ENCODE data around the gene FMN1. TPM values are rescaled to one million over a fixed set of nuclear protein-coding genes. Genes with fewer than 3 reads are reported as not detected.

Gene FMN1
- polyA plus RNA-seq, 1 donor from 2014 or later: 0.40 TPM

GRCh38 chr15:32873284-32874114 is 321.0 kb downstream of the FMN1 start:
- H4K20me1 ChIP-seq (ENCODE audit: insufficient read depth): no peaks in the 10 kb centered on the region
- no peaks in the 10 kb centered on the region for H3K36me3 ChIP-seq (ENCODE audit: insufficient read depth, low read length)
- no peak overlapping the region for H2AFZ ChIP-seq (ENCODE audit: low read depth, low read length)
- no peak overlapping the region for H3K4me2 ChIP-seq (ENCODE audit: low read length)
- H3F3A ChIP-seq (ENCODE audit: insufficient read depth, low read length, poor library complexity, severe bottlenecking): no peaks in the 10 kb centered on the region
- TF ChIP-seq POLR2AphosphoS5 (IDR thresholded peaks at IDR 0.05): peak; percentile 17
- no peak for TF ChIP-seq TAF1 (IDR thresholded peaks at IDR 0.05; ENCODE audit: low read depth)
- no peak for TF ChIP-seq EZH2 (IDR thresholded peaks at IDR 0.05; ENCODE audit: borderline replicate concordance, insufficient read depth, low read length, poor library complexity, severe bottlenecking)
- H3K9me3 ChIP-seq (ENCODE audit: low read length): no peaks in the 10 kb centered on the region
- no peaks in the 10 kb centered on the region for H3K27me3 ChIP-seq (ENCODE audit: insufficient read depth, low read depth, low read length)
- H3K9me2 ChIP-seq (ENCODE audit: insufficient read depth, low read length): no peaks in the 10 kb centered on the region
- no peak overlapping the region for H3K4me3 ChIP-seq (ENCODE audit: low read length)
- H3K27ac ChIP-seq (ENCODE audit: low read length): no peak overlapping the region
- H3K79me2 ChIP-seq (replicated peaks; ENCODE audit: insufficient read depth, low read length): no peaks in the 10 kb centered on the region
- H3K9ac ChIP-seq (ENCODE audit: low read length): no peak overlapping the region

GRCh38 chr15:32872621-32873283 is 321.8 kb downstream of the FMN1 start:
- Histone ChIP-seq H4K20me1 (ENCODE audit: insufficient read depth) (no peaks in the 10 kb centered on the region), H3K4me2 (ENCODE audit: low read length) (no peak overlapping the region), H3K9ac (ENCODE audit: low read length) (no peak overlapping the region), H3K4me3 (ENCODE audit: low read length) (no peak overlapping the region), H3K79me2 (replicated peaks; ENCODE audit: insufficient read depth, low read length) (no peaks in the 10 kb centered on the region), H3F3A (ENCODE audit: insufficient read depth, low read length, poor library complexity, severe bottlenecking) (no peaks in the 10 kb centered on the region), H3K27me3 (ENCODE audit: insufficient read depth, low read depth, low read length) (no peaks in the 10 kb centered on the region), H3K36me3 (ENCODE audit: insufficient read depth, low read length) (no peaks in the 10 kb centered on the region), H3K27ac (ENCODE audit: low read length) (no peak overlapping the region), H2AFZ (ENCODE audit: low read depth, low read length) (no peak overlapping the region), H3K9me3 (ENCODE audit: low read length) (no peaks in the 10 kb centered on the region), H3K9me2 (ENCODE audit: insufficient read depth, low read length) (no peaks in the 10 kb centered on the region)
- TF ChIP-seq, protein P1, sequence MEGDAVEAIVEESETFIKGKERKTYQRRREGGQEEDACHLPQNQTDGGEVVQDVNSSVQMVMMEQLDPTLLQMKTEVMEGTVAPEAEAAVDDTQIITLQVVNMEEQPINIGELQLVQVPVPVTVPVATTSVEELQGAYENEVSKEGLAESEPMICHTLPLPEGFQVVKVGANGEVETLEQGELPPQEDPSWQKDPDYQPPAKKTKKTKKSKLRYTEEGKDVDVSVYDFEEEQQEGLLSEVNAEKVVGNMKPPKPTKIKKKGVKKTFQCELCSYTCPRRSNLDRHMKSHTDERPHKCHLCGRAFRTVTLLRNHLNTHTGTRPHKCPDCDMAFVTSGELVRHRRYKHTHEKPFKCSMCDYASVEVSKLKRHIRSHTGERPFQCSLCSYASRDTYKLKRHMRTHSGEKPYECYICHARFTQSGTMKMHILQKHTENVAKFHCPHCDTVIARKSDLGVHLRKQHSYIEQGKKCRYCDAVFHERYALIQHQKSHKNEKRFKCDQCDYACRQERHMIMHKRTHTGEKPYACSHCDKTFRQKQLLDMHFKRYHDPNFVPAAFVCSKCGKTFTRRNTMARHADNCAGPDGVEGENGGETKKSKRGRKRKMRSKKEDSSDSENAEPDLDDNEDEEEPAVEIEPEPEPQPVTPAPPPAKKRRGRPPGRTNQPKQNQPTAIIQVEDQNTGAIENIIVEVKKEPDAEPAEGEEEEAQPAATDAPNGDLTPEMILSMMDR (IDR thresholded peaks at IDR 0.05; ENCODE audit: poor library complexity, severe bottlenecking): no peak
- TF ChIP-seq EP300 (conservative IDR thresholded peaks at IDR 0.05; ENCODE audit: poor library complexity, severe bottlenecking) (no peak), RAD21 (conservative IDR thresholded peaks at IDR 0.05) (no peak), POLR2AphosphoS5 (IDR thresholded peaks at IDR 0.05) (no peak), EZH2 (IDR thresholded peaks at IDR 0.05; ENCODE audit: borderline replicate concordance, insufficient read depth, low read length, poor library complexity, severe bottlenecking) (no peak), MXI1 (conservative IDR thresholded peaks at IDR 0.05; ENCODE audit: poor library complexity, severe bottlenecking) (no peak), SMC3 (conservative IDR thresholded peaks at IDR 0.05; ENCODE audit: poor library complexity) (no peak), TAF1 (IDR thresholded peaks at IDR 0.05; ENCODE audit: low read depth) (no peak)
- TF ChIP-seq, protein P2, sequence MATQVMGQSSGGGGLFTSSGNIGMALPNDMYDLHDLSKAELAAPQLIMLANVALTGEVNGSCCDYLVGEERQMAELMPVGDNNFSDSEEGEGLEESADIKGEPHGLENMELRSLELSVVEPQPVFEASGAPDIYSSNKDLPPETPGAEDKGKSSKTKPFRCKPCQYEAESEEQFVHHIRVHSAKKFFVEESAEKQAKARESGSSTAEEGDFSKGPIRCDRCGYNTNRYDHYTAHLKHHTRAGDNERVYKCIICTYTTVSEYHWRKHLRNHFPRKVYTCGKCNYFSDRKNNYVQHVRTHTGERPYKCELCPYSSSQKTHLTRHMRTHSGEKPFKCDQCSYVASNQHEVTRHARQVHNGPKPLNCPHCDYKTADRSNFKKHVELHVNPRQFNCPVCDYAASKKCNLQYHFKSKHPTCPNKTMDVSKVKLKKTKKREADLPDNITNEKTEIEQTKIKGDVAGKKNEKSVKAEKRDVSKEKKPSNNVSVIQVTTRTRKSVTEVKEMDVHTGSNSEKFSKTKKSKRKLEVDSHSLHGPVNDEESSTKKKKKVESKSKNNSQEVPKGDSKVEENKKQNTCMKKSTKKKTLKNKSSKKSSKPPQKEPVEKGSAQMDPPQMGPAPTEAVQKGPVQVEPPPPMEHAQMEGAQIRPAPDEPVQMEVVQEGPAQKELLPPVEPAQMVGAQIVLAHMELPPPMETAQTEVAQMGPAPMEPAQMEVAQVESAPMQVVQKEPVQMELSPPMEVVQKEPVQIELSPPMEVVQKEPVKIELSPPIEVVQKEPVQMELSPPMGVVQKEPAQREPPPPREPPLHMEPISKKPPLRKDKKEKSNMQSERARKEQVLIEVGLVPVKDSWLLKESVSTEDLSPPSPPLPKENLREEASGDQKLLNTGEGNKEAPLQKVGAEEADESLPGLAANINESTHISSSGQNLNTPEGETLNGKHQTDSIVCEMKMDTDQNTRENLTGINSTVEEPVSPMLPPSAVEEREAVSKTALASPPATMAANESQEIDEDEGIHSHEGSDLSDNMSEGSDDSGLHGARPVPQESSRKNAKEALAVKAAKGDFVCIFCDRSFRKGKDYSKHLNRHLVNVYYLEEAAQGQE (IDR thresholded peaks at IDR 0.05; ENCODE audit: borderline replicate concordance): no peak
